ENCODE measurements around the gene CDKN2D. TPM values are rescaled to one million over a fixed set of nuclear protein-coding genes. Genes with fewer than 3 reads are reported as not detected.

CDKN2D gene
- total and polyA plus RNA-seq, 2 of the 13 experiments (the other 11 are each of a cell fraction or from before 2014, with no cell fraction given), result 5.4 to 8.6 TPM

DNA sequence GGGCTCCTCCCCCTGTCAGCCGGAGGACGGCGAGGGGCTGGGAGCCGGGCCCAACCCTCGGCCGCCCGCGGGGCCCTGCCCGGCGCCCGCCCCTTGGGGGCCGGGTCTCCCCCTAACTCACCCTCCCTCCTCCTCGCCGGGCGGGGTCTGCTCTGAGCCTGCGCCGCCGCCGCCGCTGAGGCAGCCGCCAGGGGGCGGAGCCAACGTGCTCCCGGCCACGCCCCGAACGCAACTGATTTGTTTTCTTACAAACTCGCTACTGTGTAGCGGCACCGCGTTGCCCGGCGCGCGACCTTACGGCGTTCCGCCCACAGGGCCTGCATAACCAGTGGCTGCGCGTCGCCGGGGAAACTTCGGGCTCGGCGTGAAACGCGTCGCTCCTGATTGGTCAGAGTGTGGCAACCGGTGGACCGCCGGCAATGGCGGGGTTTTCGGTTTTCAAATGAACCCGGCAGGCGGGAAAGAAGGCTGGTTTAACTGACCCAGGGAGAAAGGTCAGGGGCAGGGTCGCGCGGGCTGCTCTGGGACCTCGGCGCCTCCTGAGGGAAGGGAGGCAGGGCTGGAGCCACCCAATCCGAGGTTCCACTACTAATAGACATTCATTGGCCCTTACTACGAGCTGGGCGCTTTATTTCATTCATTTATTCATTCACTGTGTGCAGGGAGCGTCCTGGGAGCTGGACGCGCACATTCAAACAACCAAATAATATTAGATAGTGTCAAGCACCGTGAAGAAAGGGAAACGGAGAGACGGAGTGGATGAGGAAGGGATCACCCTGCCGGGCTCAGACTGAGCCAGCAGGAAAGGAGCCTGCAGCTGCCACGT, at the start of gene CDKN2D (continued):
- TF ChIP-seq MBD4 (IDR thresholded peaks at IDR 0.05; ENCODE audit: borderline replicate concordance, low read length) (no peak), ZNF280B (CRISPR knock-in tag; IDR thresholded peaks at IDR 0.05; ENCODE audit: borderline replicate concordance) (no peak), ZNF260 (CRISPR knock-in tag; IDR thresholded peaks at IDR 0.05; ENCODE audit: borderline replicate concordance, low read depth) (no peak), SP5 (CRISPR knock-in tag; IDR thresholded peaks at IDR 0.05; ENCODE audit: borderline replicate concordance, low read depth) (peak; percentile 92), NRL (CRISPR knock-in tag; IDR thresholded peaks at IDR 0.05; ENCODE audit: borderline replicate concordance) (no peak), ZZZ3 (CRISPR knock-in tag; IDR thresholded peaks at IDR 0.05; ENCODE audit: borderline replicate concordance) (no peak), ATF6 (CRISPR knock-in tag; conservative IDR thresholded peaks at IDR 0.05) (no peak), RELA (CRISPR knock-in tag; IDR thresholded peaks at IDR 0.05) (no peak), PHF5A (CRISPR knock-in tag; IDR thresholded peaks at IDR 0.05; ENCODE audit: low read depth, unreplicated experiment) (no peak), U2AF1 (optimal IDR thresholded peaks at IDR 0.05; ENCODE audit: low read depth, low read length) (no peak), GPN1 (CRISPR knock-in tag; IDR thresholded peaks at IDR 0.05; ENCODE audit: borderline replicate concordance) (no peak), ZC3H4 (CRISPR knock-in tag; IDR thresholded peaks at IDR 0.05; ENCODE audit: borderline replicate concordance) (no peak)
- TF ChIP-seq, protein P1, sequence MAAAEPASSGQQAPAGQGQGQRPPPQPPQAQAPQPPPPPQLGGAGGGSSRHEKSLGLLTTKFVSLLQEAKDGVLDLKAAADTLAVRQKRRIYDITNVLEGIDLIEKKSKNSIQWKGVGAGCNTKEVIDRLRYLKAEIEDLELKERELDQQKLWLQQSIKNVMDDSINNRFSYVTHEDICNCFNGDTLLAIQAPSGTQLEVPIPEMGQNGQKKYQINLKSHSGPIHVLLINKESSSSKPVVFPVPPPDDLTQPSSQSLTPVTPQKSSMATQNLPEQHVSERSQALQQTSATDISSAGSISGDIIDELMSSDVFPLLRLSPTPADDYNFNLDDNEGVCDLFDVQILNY (CRISPR knock-in tag; conservative IDR thresholded peaks at IDR 0.05), result peak; percentile 98
- TF ChIP-seq, protein P2, sequence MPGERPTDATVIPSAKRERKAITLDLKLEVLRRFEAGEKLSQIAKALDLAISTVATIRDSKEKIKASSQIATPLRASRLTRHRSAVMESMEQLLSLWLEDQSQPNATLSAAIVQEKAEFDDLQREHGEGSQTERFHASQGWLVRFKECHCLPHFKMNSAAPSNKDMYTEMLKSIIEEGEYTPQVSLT (CRISPR knock-in tag; IDR thresholded peaks at IDR 0.05; ENCODE audit: borderline replicate concordance, low read depth), result no peak
- TF ChIP-seq, protein P3, sequence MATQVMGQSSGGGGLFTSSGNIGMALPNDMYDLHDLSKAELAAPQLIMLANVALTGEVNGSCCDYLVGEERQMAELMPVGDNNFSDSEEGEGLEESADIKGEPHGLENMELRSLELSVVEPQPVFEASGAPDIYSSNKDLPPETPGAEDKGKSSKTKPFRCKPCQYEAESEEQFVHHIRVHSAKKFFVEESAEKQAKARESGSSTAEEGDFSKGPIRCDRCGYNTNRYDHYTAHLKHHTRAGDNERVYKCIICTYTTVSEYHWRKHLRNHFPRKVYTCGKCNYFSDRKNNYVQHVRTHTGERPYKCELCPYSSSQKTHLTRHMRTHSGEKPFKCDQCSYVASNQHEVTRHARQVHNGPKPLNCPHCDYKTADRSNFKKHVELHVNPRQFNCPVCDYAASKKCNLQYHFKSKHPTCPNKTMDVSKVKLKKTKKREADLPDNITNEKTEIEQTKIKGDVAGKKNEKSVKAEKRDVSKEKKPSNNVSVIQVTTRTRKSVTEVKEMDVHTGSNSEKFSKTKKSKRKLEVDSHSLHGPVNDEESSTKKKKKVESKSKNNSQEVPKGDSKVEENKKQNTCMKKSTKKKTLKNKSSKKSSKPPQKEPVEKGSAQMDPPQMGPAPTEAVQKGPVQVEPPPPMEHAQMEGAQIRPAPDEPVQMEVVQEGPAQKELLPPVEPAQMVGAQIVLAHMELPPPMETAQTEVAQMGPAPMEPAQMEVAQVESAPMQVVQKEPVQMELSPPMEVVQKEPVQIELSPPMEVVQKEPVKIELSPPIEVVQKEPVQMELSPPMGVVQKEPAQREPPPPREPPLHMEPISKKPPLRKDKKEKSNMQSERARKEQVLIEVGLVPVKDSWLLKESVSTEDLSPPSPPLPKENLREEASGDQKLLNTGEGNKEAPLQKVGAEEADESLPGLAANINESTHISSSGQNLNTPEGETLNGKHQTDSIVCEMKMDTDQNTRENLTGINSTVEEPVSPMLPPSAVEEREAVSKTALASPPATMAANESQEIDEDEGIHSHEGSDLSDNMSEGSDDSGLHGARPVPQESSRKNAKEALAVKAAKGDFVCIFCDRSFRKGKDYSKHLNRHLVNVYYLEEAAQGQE (IDR thresholded peaks at IDR 0.05; ENCODE audit: borderline replicate concordance in 1 of 2, low read depth in 1 of 2, low read length in 2 of 2), result no peak

All from HepG2 (cell line).